GM23338 (cell line): Measurements from ENCODE around the gene TSFM.

Source experiments
- CTCF ChIP-seq, 2 experiments: fragments of 200-600 bp in 1 of 2; sonication (generic) in 1 of 2; conservative IDR thresholded peaks; 2 replicates each; pipeline versions ENCODE4 v1.5.1 to v1.6.1; 2016 to 2017; ENCODE audit warnings: antibody characterized with exemption in 2 of 2, low read depth in 2 of 2, mild to moderate bottlenecking in 2 of 2, moderate library complexity in 1 of 2
- NANOG ChIP-seq: IDR thresholded peaks from 2 replicates; pipeline ENCODE4 v1.6.1; 2016; ENCODE audit warnings: antibody characterized with exemption, borderline replicate concordance

DNA sequence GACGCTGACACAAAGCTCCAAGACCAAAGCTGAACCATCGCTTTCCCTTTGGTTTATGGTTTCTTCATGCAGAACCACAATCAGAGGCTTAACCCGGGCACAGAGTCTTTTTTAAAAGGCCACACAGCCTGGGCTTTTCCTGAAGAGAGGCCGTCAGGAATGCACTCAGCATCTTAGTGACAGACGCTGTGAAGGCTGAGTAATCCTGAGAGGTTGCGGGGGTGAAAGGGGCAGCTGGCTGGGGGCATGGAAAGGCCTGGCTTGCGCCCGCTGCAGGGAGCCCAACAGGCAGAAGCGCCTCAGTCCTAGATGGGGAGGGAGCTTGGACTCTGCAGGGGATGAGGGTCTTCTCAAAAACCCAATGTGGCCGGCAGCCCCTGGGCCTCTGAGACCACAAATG lies 50.4 kb downstream of the TSFM start:
- no peak for TF ChIP-seq CTCF (conservative IDR thresholded peaks at IDR 0.05; ENCODE audit: low read depth in 2 of 2)
- no peak for TF ChIP-seq NANOG
